ENCODE measurements around the gene BCL6B.
A peak's percentile ranks its signal among the peaks of the same experiment; 100 is the strongest.

BCL6B gene

DNA sequence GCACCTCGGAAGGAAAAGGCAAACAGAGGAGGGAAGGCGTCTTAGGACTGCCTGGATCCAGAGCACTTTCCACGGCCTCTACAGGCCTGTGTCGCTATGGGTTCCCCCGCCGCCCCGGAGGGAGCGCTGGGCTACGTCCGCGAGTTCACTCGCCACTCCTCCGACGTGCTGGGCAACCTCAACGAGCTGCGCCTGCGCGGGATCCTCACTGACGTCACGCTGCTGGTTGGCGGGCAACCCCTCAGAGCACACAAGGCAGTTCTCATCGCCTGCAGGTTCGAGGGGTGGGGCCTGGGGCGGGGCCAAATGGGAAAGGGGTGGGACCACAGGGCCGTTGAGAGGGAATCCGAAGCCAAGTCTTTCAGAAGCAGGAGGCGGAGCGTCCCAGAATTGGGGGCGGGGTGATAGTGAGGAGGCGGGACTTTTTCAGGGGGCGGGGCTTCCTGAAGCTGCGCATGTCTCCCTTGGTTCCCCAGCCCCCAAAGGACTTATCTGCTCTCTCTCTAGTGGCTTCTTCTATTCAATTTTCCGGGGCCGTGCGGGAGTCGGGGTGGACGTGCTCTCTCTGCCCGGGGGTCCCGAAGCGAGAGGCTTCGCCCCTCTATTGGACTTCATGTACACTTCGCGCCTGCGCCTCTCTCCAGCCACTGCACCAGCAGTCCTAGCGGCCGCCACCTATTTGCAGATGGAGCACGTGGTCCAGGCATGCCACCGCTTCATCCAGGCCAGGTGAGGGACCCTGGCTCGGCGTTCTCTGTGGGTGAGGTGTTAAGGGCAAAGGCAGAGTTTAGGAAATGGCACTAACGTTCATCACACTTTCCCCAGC lies 939 bp downstream of the BCL6B start:
- H2AFZ ChIP-seq (ENCODE audit: low read depth, low read length) = no peak overlapping the region
- H3K27ac ChIP-seq (ENCODE audit: low read length) = no peak overlapping the region
- no peak overlapping the region for H3K4me2 ChIP-seq (ENCODE audit: insufficient read depth, low read length)
- H3K36me3 ChIP-seq (ENCODE audit: insufficient read depth, low read length) = no peaks in the 10 kb centered on the region
- no peaks in the 10 kb centered on the region for H3K27me3 ChIP-seq (ENCODE audit: insufficient read depth, low read length, poor library complexity)
- H4K20me1 ChIP-seq (ENCODE audit: insufficient read depth, low read length) = no peaks in the 10 kb centered on the region
- DNase-seq (peak; percentile 39), ATAC-seq (ENCODE audit: insufficient read depth, low read depth) (no peak)
- no peak overlapping the region for H3K4me3 ChIP-seq (ENCODE audit: low read depth in 1 of 2, low read length in 2 of 2)
- H3K9ac ChIP-seq (ENCODE audit: low read depth, low read length) = no peak overlapping the region
- no peaks in the 10 kb centered on the region for H3K9me3 ChIP-seq (ENCODE audit: insufficient read depth, low read length, severe bottlenecking)
- H3K79me2 ChIP-seq (ENCODE audit: insufficient read depth, low read length) = no peaks in the 10 kb centered on the region
- TF ChIP-seq, protein P1, sequence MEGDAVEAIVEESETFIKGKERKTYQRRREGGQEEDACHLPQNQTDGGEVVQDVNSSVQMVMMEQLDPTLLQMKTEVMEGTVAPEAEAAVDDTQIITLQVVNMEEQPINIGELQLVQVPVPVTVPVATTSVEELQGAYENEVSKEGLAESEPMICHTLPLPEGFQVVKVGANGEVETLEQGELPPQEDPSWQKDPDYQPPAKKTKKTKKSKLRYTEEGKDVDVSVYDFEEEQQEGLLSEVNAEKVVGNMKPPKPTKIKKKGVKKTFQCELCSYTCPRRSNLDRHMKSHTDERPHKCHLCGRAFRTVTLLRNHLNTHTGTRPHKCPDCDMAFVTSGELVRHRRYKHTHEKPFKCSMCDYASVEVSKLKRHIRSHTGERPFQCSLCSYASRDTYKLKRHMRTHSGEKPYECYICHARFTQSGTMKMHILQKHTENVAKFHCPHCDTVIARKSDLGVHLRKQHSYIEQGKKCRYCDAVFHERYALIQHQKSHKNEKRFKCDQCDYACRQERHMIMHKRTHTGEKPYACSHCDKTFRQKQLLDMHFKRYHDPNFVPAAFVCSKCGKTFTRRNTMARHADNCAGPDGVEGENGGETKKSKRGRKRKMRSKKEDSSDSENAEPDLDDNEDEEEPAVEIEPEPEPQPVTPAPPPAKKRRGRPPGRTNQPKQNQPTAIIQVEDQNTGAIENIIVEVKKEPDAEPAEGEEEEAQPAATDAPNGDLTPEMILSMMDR (IDR thresholded peaks at IDR 0.05; ENCODE audit: borderline replicate concordance, extremely low read depth, low read length, poor library complexity, severe bottlenecking) = no peak
- no peak for TF ChIP-seq EZH2 (IDR thresholded peaks at IDR 0.05; ENCODE audit: borderline replicate concordance, low read depth, low read length, severe bottlenecking)
- H3K4me1 ChIP-seq (ENCODE audit: insufficient read depth, low read length) = peaks cover 14% of the 10 kb centered on the region

DNA sequence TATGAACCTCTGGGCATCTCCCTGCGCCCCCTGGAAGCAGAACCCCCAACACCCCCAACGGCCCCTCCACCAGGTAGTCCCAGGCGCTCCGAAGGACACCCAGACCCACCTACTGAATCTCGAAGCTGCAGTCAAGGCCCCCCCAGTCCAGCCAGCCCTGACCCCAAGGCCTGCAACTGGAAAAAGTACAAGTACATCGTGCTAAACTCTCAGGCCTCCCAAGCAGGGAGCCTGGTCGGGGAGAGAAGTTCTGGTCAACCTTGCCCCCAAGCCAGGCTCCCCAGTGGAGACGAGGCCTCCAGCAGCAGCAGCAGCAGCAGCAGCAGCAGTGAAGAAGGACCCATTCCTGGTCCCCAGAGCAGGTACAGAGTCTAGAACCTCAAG lies 1.5 kb downstream of the BCL6B start:
- no peak overlapping the region for H3K9ac ChIP-seq (ENCODE audit: low read depth, low read length)
- H4K20me1 ChIP-seq (ENCODE audit: insufficient read depth, low read length) = no peaks in the 10 kb centered on the region
- no peaks in the 10 kb centered on the region for H3K36me3 ChIP-seq (ENCODE audit: insufficient read depth, low read length)
- H3K79me2 ChIP-seq (ENCODE audit: insufficient read depth, low read length) = no peaks in the 10 kb centered on the region
- no peaks in the 10 kb centered on the region for H3K9me3 ChIP-seq (ENCODE audit: insufficient read depth, low read length, severe bottlenecking)
- TF ChIP-seq EZH2 (IDR thresholded peaks at IDR 0.05; ENCODE audit: borderline replicate concordance, low read depth, low read length, severe bottlenecking) = no peak
- TF ChIP-seq, protein P1 (IDR thresholded peaks at IDR 0.05; ENCODE audit: borderline replicate concordance, extremely low read depth, low read length, poor library complexity, severe bottlenecking) = no peak
- H3K4me2 ChIP-seq (ENCODE audit: insufficient read depth, low read length) = no peak overlapping the region
- H3K27me3 ChIP-seq (ENCODE audit: insufficient read depth, low read length, poor library complexity) = no peaks in the 10 kb centered on the region
- DNase-seq = no peak
- H2AFZ ChIP-seq (ENCODE audit: low read depth, low read length) = no peak overlapping the region
- no peak overlapping the region for H3K27ac ChIP-seq (ENCODE audit: low read length)
- peaks cover 16% of the 10 kb centered on the region for H3K4me1 ChIP-seq (ENCODE audit: insufficient read depth, low read length)
- ATAC-seq (ENCODE audit: insufficient read depth, low read depth) = no peak
- no peak overlapping the region for H3K4me3 ChIP-seq (ENCODE audit: low read depth in 1 of 2, low read length in 2 of 2)

- ATAC-seq (ENCODE audit: insufficient read depth, low read depth) = no peak
- no peak for TF ChIP-seq EZH2 (IDR thresholded peaks at IDR 0.05; ENCODE audit: borderline replicate concordance, low read depth, low read length, severe bottlenecking)
- TF ChIP-seq, protein P1 (IDR thresholded peaks at IDR 0.05; ENCODE audit: borderline replicate concordance, extremely low read depth, low read length, poor library complexity, severe bottlenecking) = no peak
- H3K79me2 ChIP-seq (ENCODE audit: insufficient read depth, low read length) = no peaks in the 10 kb centered on the region
- peaks cover 25% of the 10 kb centered on the region for H3K4me1 ChIP-seq (ENCODE audit: insufficient read depth, low read length)
- no peak for DNase-seq
- no peak overlapping the region for H3K4me3 ChIP-seq (ENCODE audit: low read depth in 1 of 2, low read length in 2 of 2)
- no peaks in the 10 kb centered on the region for H4K20me1 ChIP-seq (ENCODE audit: insufficient read depth, low read length)
- no peak overlapping the region for H2AFZ ChIP-seq (ENCODE audit: low read depth, low read length)
- H3K4me2 ChIP-seq (ENCODE audit: insufficient read depth, low read length) = no peak overlapping the region
- H3K27me3 ChIP-seq (ENCODE audit: insufficient read depth, low read length, poor library complexity) = no peaks in the 10 kb centered on the region
- H3K27ac ChIP-seq (ENCODE audit: low read length) = no peak overlapping the region
- no peak overlapping the region for H3K9ac ChIP-seq (ENCODE audit: low read depth, low read length)
- no peaks in the 10 kb centered on the region for H3K9me3 ChIP-seq (ENCODE audit: insufficient read depth, low read length, severe bottlenecking)
- no peaks in the 10 kb centered on the region for H3K36me3 ChIP-seq (ENCODE audit: insufficient read depth, low read length)
Measured at GRCh38 chr17:7025245-7025644, 2.4 kb downstream of the BCL6B start.

All from DND-41 (cell line).